SK-N-MC (cell line): ENCODE results near the gene HOXA11.

Source experiments
- DNase-seq: peaks from one replicate; pipeline ENCODE4 v3.0.0-alpha.2; 2011; ENCODE audit warnings: low read depth, low spot score
- H3K27ac ChIP-seq: fragments of 200-600 bp; sonication (generic); 2 replicates; pipeline ENCODE4 v1.5.1; 2016; ENCODE audit warnings: mixed run types
- H3K36me3 ChIP-seq: fragments of 200-600 bp; sonication (generic); 2 replicates; pipeline ENCODE4 v1.6.1; 2017; ENCODE audit warnings: antibody characterized with exemption, low read length, mixed read lengths; ENCODE audit not compliant: insufficient read depth
- H3K4me3 ChIP-seq: fragments of 200-600 bp; sonication (generic); 2 replicates; pipeline ENCODE4 v1.5.1; 2016
- H3K9ac ChIP-seq: fragments of 200-600 bp; sonication (generic); 2 replicates; pipeline ENCODE4 v1.8.0; 2017; ENCODE audit warnings: mixed run types, mixed read lengths; ENCODE audit not compliant: insufficient read length
- H3K9me3 ChIP-seq: fragments of 200-600 bp; sonication (generic); 2 replicates; pipeline ENCODE4 v1.6.1; 2017; ENCODE audit warnings: low read depth, mild to moderate bottlenecking, antibody characterized with exemption, low read length, moderate library complexity, mixed read lengths
- EZH2 ChIP-seq: fragments of 200-600 bp; sonication (generic); IDR thresholded peaks from one replicate; pipeline ENCODE4 v1.6.1; 2017; ENCODE audit warnings: antibody characterized with exemption
- FOXP2 ChIP-seq: optimal IDR thresholded peaks from 2 replicates; pipeline ENCODE3; 2011; ENCODE audit warnings: mild to moderate bottlenecking, moderate library complexity; ENCODE audit not compliant: insufficient read depth; ENCODE audit errors: extremely low read length, control extremely low read depth
- POLR2AphosphoS5 ChIP-seq: IDR thresholded peaks from 2 replicates; pipeline ENCODE4 v1.6.1; 2012; ENCODE audit warnings: mild to moderate bottlenecking, low read depth, low read length, borderline replicate concordance

The HOXA11 gene

DNA sequence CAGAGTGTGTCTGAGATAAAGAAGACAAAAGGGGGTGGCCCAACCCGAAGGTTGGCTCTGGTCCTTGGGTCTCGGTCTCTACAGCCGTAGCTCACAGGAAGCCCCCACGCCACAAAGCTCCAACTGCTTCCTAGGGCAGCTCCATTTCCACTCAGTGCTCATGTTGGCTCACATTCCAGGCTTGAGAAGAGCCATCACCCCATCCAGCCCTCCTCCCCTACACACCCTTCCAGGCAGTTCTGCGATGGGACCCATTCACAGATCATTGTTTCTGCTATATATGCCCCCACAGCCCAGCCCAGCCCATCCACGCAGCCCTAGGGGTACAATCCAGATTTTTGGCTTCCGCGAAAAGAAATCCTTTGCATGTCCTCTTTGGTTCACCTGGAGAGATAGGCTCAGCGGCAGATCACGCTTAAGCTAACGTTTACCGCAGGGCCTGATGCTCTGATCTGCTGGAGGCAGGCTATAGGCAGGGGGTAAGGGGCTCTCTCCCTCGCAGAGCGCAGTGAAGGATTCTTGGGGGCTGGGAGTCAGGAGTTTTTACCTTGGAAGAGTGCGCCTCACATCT, 6.2 kb upstream of the HOXA11 start:
- no peaks in the 10 kb centered on the region for H3K36me3 ChIP-seq
- TF ChIP-seq EZH2 (no peak), POLR2AphosphoS5 (no peak), FOXP2 (no peak)
- H3K4me3 ChIP-seq = no peak overlapping the region
- no peaks in the 10 kb centered on the region for H3K9me3 ChIP-seq
- H3K27ac ChIP-seq = no peak overlapping the region
- no peak for DNase-seq
- H3K9ac ChIP-seq = no peak overlapping the region

DNA sequence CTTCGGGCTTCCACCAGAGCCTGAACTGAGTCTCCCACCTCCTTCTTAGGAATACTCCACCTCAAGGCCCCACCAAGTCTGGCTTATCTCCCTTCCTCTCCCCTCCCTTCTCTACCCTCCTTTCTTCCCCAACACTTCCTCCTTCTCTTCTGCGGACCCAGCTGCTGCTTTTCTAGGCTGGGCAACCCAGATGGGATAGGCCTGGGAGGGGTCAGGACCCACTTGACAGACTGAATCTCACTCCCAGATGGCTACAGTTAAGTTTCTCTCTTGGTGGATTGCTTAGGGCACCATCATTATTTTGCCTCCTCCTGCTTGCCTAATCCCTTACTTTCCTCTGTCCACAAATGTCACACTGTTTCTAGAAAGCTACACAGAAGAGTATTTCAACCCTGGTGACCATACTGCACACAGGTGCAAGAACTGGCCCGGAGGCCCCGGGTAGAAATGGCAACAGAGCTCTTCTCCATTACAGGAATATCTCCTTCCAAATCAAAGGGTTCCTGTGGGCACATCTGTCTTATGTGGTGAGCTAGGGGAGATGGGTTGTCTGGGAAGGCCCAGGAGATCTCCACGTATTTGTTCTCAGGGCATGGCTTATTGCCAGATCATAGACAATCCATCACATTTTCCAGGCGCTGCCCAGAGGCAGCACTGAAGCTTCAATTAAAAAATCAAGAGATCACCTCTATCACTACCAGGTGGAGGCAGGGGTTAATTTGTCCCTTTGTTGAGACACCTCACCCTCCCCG, 5.1 kb upstream of the HOXA11 start:
- no peak for TF ChIP-seq POLR2AphosphoS5
- no peak for TF ChIP-seq EZH2
- no peak for TF ChIP-seq FOXP2
- H3K9ac ChIP-seq = no peak overlapping the region
- no peak for DNase-seq

DNA sequence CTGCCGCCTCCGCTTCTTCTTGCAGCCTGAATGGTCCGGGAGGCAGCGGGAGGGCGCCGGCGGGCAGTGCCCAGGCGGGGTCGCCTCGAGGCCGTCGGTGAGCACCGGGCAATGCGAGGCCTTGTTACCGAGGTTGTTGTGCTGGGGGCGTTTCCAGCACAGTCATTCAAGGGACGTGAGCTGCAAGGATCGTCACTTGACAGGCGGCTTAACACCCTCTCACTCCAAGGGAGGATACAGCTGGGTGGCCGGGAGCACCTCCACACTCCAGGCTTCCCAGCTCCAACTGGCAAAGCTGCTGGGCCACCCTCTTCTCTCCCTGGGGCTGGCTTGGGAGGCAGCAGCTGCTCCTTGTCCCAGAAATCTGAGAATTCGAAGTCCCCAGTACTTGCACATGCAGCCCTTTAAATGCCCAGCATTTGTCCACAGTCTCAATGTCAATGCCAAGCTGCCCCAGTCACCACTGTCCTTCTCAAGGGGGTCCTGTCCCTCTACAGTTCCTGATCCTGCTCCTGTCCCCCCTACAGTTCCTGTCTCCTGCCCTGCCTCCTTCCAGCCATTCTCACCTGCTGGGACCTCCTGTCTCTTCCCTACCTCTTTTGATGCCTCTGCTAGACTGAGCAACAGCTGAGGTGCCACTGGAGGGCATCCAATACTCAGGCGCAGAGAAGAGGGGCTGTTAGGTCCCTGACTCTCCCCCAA, 4.4 kb upstream of the HOXA11 start:
- DNase-seq = no peak
- no peak overlapping the region for H3K4me3 ChIP-seq
- H3K9ac ChIP-seq = no peak overlapping the region
- no peaks in the 10 kb centered on the region for H3K9me3 ChIP-seq
- TF ChIP-seq EZH2 = no peak
- no peak for TF ChIP-seq POLR2AphosphoS5
- no peak overlapping the region for H3K27ac ChIP-seq
- no peaks in the 10 kb centered on the region for H3K36me3 ChIP-seq

More for the DNA sequence above, 5.1 kb upstream of the HOXA11 start:
- no peaks in the 10 kb centered on the region for H3K36me3 ChIP-seq
- no peaks in the 10 kb centered on the region for H3K9me3 ChIP-seq
- no peak overlapping the region for H3K4me3 ChIP-seq
- no peak overlapping the region for H3K27ac ChIP-seq

DNA sequence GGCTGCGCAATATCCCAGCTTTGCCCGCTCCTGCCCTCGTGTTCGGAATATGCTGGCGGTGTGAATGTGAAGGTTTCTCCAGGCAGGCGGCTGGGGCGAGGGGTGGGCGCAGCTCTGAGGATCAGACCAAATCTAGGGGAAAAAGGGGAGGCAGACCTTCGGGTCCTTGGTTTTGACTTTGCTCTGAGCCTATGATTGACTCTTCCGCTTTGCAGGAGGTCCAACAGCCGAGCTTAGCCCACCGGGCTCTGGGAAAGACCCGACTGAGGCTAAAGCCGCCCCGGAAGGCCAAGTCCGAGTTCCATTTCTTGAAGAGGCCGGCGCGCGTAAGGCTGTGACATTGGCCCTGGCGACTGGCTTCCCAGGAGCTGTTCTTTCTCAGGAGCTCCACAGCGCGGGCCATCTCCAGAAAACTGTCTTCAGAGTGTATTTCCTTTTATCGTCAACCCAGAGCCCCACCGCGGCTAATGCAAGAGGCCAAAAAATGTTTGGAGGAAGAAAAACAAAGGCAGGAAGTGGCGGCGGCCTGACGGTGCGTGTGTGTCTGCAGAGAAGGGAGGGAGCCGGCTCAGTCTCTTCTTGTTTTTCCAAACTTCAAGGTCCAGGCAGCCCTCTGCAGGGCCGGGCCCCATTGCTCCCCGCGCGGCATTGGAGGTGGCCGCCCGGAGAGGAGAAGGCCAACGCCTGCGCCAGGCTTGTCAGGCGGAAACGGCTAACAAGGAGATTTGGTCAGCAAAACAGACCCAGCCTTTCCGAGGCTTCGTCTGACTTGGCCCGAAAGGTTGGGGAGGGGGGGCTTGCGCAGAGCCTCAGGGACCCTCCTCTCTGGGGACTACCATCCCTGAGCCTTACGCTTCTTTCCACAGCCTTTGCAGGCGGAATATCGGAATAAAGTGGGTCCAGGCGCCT, 3.6 kb upstream of the HOXA11 start:
- Histone ChIP-seq H3K27ac (no peak overlapping the region), H3K9me3 (no peaks in the 10 kb centered on the region), H3K4me3 (no peak overlapping the region), H3K9ac (no peak overlapping the region), H3K36me3 (no peaks in the 10 kb centered on the region)
- no peak for DNase-seq
- TF ChIP-seq FOXP2 = no peak
- no peak for TF ChIP-seq POLR2AphosphoS5
- no peak for TF ChIP-seq EZH2

DNA sequence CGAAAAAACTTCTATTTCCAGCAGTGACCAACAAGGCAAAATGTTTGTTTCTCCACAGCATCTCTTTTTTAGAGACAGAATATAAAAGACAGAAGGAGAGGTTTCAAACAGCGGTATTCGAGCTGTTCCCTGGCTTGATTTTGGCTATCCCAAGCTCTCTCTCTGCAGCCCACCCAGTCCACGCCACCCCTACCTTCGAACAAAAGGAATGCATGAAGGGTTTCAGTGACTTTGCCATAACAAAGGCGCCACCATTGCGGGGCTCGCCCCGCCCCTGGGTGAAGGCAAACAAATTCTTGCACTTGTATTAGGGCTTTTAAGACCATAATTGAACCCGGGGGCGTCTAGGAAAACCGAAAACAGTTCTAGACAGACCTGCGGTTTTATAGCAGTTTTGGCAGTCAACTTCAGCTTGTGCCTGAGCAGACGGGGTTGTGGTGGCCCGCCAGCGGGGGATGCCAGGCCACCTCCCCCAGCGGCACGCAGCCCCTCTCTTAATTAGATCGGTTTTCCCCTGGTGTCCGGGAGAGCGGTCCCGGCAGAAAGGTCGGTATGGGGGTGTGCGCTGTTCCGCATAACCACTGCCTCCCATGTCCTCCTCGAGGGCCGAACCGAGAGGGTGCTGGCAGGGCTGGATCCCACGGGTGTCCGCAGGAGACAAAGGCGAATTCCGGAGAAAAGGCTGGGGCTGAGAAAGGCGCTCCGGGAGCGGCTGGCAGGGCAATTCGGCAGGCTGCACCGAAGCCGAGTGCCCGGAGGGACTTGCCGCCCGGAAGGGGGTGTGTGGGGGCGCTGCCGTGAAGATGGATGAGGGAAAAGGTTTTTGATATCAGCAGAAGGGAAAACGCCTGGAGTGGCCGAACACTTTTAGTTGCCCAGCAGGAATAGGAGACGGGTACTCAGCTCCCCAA, 2.7 kb upstream of the HOXA11 start:
- no peak overlapping the region for H3K27ac ChIP-seq
- TF ChIP-seq FOXP2 = no peak
- no peak for TF ChIP-seq POLR2AphosphoS5
- no peak for TF ChIP-seq EZH2
- H3K36me3 ChIP-seq = no peaks in the 10 kb centered on the region
- no peak overlapping the region for H3K9ac ChIP-seq
- DNase-seq = no peak
- H3K9me3 ChIP-seq = no peaks in the 10 kb centered on the region
- H3K4me3 ChIP-seq = peak overlapping the region; percentile 33; the same call in 1 of the 2 replicates

DNA sequence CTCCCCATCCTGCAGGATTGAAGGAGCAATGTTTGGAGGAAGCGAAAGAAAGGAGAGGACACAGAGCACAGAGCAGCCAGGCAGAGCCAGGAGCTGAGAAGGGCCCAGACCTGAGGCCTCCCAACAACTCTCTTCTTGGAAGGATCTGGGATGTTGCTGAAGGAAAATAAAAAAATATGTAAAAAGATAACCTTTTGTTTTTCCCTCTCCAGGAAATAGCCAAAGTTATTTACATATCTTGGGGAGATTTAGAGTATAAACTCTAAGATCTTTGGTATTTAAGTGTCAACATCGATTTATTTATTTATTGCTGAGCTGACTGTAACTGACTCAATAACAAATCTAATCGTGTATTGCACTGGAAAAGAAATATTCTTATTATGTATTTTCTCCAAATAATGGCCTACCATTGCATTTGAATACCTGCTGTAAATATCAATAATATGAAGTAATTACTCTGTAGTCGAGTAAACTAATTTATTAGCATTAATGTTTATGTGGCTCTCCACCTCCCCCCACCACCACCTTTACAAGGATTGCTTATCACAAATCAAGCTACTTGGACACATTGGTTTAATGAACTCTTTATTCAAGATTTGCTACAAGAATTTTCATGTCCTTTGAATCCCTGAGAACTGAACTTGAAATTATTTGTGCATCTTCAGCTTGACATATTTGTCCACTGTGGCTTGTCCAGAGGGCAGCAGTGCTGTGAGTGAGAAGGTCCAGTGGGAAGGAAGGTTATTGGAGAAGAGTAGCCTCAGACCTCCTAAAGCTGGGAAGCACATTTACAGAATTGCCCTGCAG, 1.8 kb upstream of the HOXA11 start:
- H3K27ac ChIP-seq = no peak overlapping the region
- no peak overlapping the region for H3K9ac ChIP-seq
- no peaks in the 10 kb centered on the region for H3K36me3 ChIP-seq
- TF ChIP-seq FOXP2 (no peak), POLR2AphosphoS5 (no peak), EZH2 (no peak)
- no peaks in the 10 kb centered on the region for H3K9me3 ChIP-seq
- H3K4me3 ChIP-seq = no peak overlapping the region
- DNase-seq = no peak

DNA sequence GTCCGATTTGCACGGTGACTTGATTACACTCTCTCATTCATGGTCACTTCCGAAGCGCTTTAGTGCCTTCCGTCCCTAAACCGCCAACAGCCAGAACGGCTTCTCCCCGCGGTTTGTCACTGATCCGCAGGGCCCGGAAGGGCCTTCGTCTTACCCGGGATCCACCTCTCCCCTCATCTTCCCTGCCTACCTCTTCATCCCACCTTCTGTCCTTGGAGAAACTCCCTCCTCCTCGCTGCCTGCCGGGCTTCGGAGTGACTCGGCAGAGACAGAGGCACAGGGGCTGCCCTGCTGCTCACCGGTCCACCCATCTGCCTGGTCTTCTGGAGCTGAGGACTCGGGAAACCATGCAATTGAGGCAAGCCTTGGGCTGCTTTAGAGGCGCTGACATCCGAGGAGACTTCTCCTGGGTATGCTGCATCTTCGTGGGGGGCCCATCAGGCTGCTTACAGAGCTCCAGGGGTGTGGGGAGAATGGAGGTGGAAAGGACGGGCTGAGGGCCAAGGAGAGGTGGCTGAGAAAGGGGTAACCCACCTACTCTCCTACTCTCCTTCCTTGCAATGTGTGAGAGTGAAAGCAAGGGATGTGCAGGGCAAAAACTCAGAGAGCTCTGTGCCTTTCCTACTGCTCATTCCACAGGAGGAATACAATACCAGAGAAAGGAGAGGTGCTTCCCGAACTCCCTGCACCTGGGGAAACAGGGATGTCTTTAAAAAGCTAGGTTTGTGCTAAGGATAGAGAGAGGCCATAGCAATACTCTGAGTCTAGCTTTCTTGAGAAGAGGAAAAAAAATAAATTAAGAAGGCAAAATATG, 1.0 kb upstream of the HOXA11 start:
- DNase-seq = no peak
- no peak for TF ChIP-seq POLR2AphosphoS5
- no peak for TF ChIP-seq FOXP2
- TF ChIP-seq EZH2 = no peak
- H3K9me3 ChIP-seq = no peaks in the 10 kb centered on the region
- H3K4me3 ChIP-seq = no peak overlapping the region
- H3K9ac ChIP-seq = no peak overlapping the region
- H3K36me3 ChIP-seq = no peaks in the 10 kb centered on the region
- no peak overlapping the region for H3K27ac ChIP-seq
